Osteoblast (primary cell): ENCODE measurements around the gene CLDN7. TPM values are rescaled to one million over a fixed set of nuclear protein-coding genes. Genes with fewer than 3 reads are reported as not detected.

Source experiments
- DNase-seq: peaks from one replicate; pipeline ENCODE4 v3.0.0; 2011; ENCODE audit warnings: low spot score, mixed read lengths; ENCODE audit not compliant: insufficient read length; ENCODE audit errors: missing footprints
- H2AFZ ChIP-seq: 2 replicates; pipeline ENCODE4 v1.6.0; 2011; ENCODE audit warnings: mild to moderate bottlenecking, low read length
- H3K27ac ChIP-seq: 2 replicates; pipeline ENCODE4 v1.5.1; 2011; ENCODE audit warnings: mild to moderate bottlenecking, low read depth, low read length, moderate library complexity
- H3K27me3 ChIP-seq: 2 replicates; pipeline ENCODE4 v1.6.0; 2012; ENCODE audit warnings: mild to moderate bottlenecking, control low read depth, inconsistent platforms, low read length, moderate library complexity; ENCODE audit not compliant: insufficient read depth
- H3K36me3 ChIP-seq: 2 replicates; pipeline ENCODE4 v1.5.1; 2011; ENCODE audit warnings: mild to moderate bottlenecking, low read length, control low read depth, moderate library complexity; ENCODE audit not compliant: insufficient read depth
- H3K4me1 ChIP-seq: 2 replicates; pipeline ENCODE4 v1.5.1; 2011; ENCODE audit warnings: mild to moderate bottlenecking, low read length, control low read depth, moderate library complexity; ENCODE audit not compliant: insufficient read depth
- H3K4me2 ChIP-seq: 2 replicates; pipeline ENCODE4 v1.6.0; 2011; ENCODE audit warnings: mild to moderate bottlenecking, low read length; ENCODE audit not compliant: insufficient read depth
- H3K4me3 ChIP-seq: fragments of 200-600 bp; sonication (generic); 3 replicates; pipeline ENCODE4 v1.5.1; 2012; ENCODE audit warnings: mild to moderate bottlenecking, low read length, inconsistent platforms; ENCODE audit not compliant: insufficient read depth
- H3K79me2 ChIP-seq: 2 replicates; pipeline ENCODE4 v1.6.0; 2012; ENCODE audit warnings: mild to moderate bottlenecking, low read length, control low read depth, inconsistent platforms; ENCODE audit not compliant: insufficient read depth
- H3K9me3 ChIP-seq: 2 replicates; pipeline ENCODE4 v1.5.1; 2011; ENCODE audit warnings: low read depth, low read length, control low read depth
- H4K20me1 ChIP-seq: 2 replicates; pipeline ENCODE4 v1.6.0; 2012; ENCODE audit warnings: mild to moderate bottlenecking, low read length, control low read depth; ENCODE audit not compliant: insufficient read depth
- CTCF ChIP-seq: IDR thresholded peaks from 2 replicates; pipeline ENCODE4 v1.5.1; 2011; ENCODE audit warnings: mild to moderate bottlenecking, low read depth, low read length, moderate library complexity; ENCODE audit errors: extremely low read depth
- total RNA-seq: library from RNA; depleted of rRNA; stranded (reverse); fragments of >200 nt; gene quantifications from 2 replicates; pipeline ENCODE4 v1.2.3, GENCODE V29; 2012

Gene CLDN7
- total RNA-seq, 1 donor = 0.36 TPM

- Histone ChIP-seq H3K27ac (peak overlapping the region; percentile 54), H3K27me3 (no peaks in the 10 kb centered on the region), H3K4me3 (peak overlapping the region; percentile 75), H3K4me1 (peaks cover 27% of the 10 kb centered on the region), H3K4me2 (peak overlapping the region; percentile 73), H3K36me3 (peaks cover 44% of the 10 kb centered on the region), H4K20me1 (peaks cover 53% of the 10 kb centered on the region), H3K79me2 (peaks cover 60% of the 10 kb centered on the region), H2AFZ (no peak overlapping the region), H3K9me3 (no peaks in the 10 kb centered on the region)
- peak; percentile 99 for DNase-seq
- no peak for TF ChIP-seq CTCF
Measured at GRCh38 chr17:7308625-7309433, 46.6 kb upstream of the CLDN7 start.

GRCh38 chr17:7307686-7308624, 45.7 kb upstream of the CLDN7 start:
- peak overlapping the region; percentile 52 for H3K27ac ChIP-seq
- peak overlapping the region; percentile 73 for H3K4me2 ChIP-seq
- no peaks in the 10 kb centered on the region for H3K9me3 ChIP-seq
- H2AFZ ChIP-seq = no peak overlapping the region
- peaks cover 35% of the 10 kb centered on the region for H3K36me3 ChIP-seq
- TF ChIP-seq CTCF = no peak
- peak; percentile 90 for DNase-seq
- peak overlapping the region; percentile 75 for H3K4me3 ChIP-seq
- H4K20me1 ChIP-seq = peaks cover 44% of the 10 kb centered on the region
- peaks cover 19% of the 10 kb centered on the region for H3K4me1 ChIP-seq
- peaks cover 51% of the 10 kb centered on the region for H3K79me2 ChIP-seq
- H3K27me3 ChIP-seq = no peaks in the 10 kb centered on the region

- Histone ChIP-seq H3K4me3 (peak within 1 kb of the TSS; percentile 76), H3K4me1 (peaks cover 12% of the 10 kb centered on the region), H3K9me3 (no peaks in the 10 kb centered on the region), H3K27me3 (no peaks in the 10 kb centered on the region), H4K20me1 (peaks cover 36% of the 10 kb centered on the region), H2AFZ (peak within 1 kb of the TSS; percentile 97), H3K36me3 (peaks cover 27% of the 10 kb centered on the region), H3K79me2 (peaks cover 44% of the 10 kb centered on the region), H3K27ac (peak within 1 kb of the TSS; percentile 82), H3K4me2 (peak within 1 kb of the TSS; percentile 97)
- TF ChIP-seq CTCF = no peak
- peak; percentile 100 for DNase-seq
Measured at GRCh38 chr17:7306911-7307685, 44.8 kb upstream of the CLDN7 start, which contains the start of gene EIF5A. TSS of gene EIF5A (plus strand) at chr17:7307628. CDS start at chr17:7309636, 2,008 bp downstream.
